K562 (cell line): ENCODE data around the gene PIH1D1. TPM values are rescaled to one million over a fixed set of nuclear protein-coding genes. Genes with fewer than 3 reads are reported as not detected.
A peak's percentile ranks its signal among the peaks of the same experiment; 100 is the strongest.

Experiments used
- ILF3 ChIP-seq: fragments of 450-650 bp; IDR thresholded peaks from 2 replicates; pipeline ENCODE4 v1.6.1; 2018; ENCODE audit warnings: antibody characterized with exemption, mild to moderate bottlenecking, moderate library complexity, borderline replicate concordance
- KHSRP ChIP-seq: fragments of 450-650 bp; IDR thresholded peaks from 2 replicates; pipeline ENCODE4 v1.6.1; 2017
- LARP7 ChIP-seq: fragments of 450-650 bp; IDR thresholded peaks from 2 replicates; pipeline ENCODE4 v1.6.1; 2016
- MAFK ChIP-seq: IDR thresholded peaks from 2 replicates; pipeline ENCODE4 v1.6.1; 2011; ENCODE audit warnings: low read length, improper control_type of control experiment
- NFYB ChIP-seq: IDR thresholded peaks from 2 replicates; pipeline ENCODE4 v1.6.1; 2011; ENCODE audit warnings: mild to moderate bottlenecking, moderate library complexity; ENCODE audit not compliant: insufficient read length; ENCODE audit errors: extremely low read depth
- NUFIP1 ChIP-seq: fragments of 450-650 bp; IDR thresholded peaks from 2 replicates; pipeline ENCODE4 v1.6.1; 2018; ENCODE audit not compliant: partially characterized antibody
- PCBP2 ChIP-seq: fragments of 200-400 bp; formaldehyde crosslinking; IDR thresholded peaks from 2 replicates; pipeline ENCODE4 v1.6.1; 2018; ENCODE audit warnings: low read length, low read depth, mild to moderate bottlenecking, moderate library complexity; ENCODE audit not compliant: poor library complexity, severe bottlenecking
- SNIP1 ChIP-seq: fragments of 450-650 bp; IDR thresholded peaks from 2 replicates; pipeline ENCODE4 v1.7.1; 2017; ENCODE audit warnings: low read depth, mild to moderate bottlenecking
- SREBF2 ChIP-seq: sonication (generic); formaldehyde crosslinking; IDR thresholded peaks from 2 replicates; pipeline ENCODE4 v1.4.0; 2020; ENCODE audit warnings: mild to moderate bottlenecking, missing genetic modification reagents
- TCFL5 ChIP-seq: fragments of 250-450 bp; sonication (Bioruptor Pico); conservative IDR thresholded peaks from 2 replicates; pipeline ENCODE4 v1.6.1; 2021; ENCODE audit warnings: mild to moderate bottlenecking, moderate library complexity, matching md5 sums
- TRIM24 ChIP-seq, 2 experiments: fragments of 450-650 bp; IDR thresholded peaks; 2 replicates each; pipeline ENCODE4 v1.6.1; 2016
- U2AF2 ChIP-seq: fragments of 200-400 bp; formaldehyde crosslinking; optimal IDR thresholded peaks from 2 replicates; pipeline ENCODE3; 2017; ENCODE audit warnings: low read depth, mild to moderate bottlenecking, low read length
- ZC3H4 ChIP-seq: sonication (generic); formaldehyde crosslinking; IDR thresholded peaks from 2 replicates; pipeline ENCODE4 v1.9.0; 2021; ENCODE audit warnings: missing genetic modification reagents, borderline replicate concordance
- ZKSCAN8 ChIP-seq: fragments of 200-800 bp; sonication (Bioruptor generic); IDR thresholded peaks from 2 replicates; pipeline ENCODE4 v1.6.1; 2016; ENCODE audit warnings: missing genetic modification characterization, missing compliant biosample characterization
- ZNF41 ChIP-seq: fragments of 250-450 bp; sonication (Bioruptor Pico); conservative IDR thresholded peaks from 2 replicates; pipeline ENCODE4 v1.4.0; 2020; ENCODE audit warnings: mild to moderate bottlenecking
- ZNF586 ChIP-seq: fragments of 450-650 bp; formaldehyde crosslinking; conservative IDR thresholded peaks from 2 replicates; pipeline ENCODE4 v1.4.0; 2020; ENCODE audit warnings: mild to moderate bottlenecking, moderate library complexity
- ZNF695 ChIP-seq: fragments of 450-650 bp; formaldehyde crosslinking; IDR thresholded peaks from 2 replicates; pipeline ENCODE4 v1.4.0; 2020; ENCODE audit warnings: mild to moderate bottlenecking, moderate library complexity
- ZZZ3 ChIP-seq: fragments of 450-650 bp; IDR thresholded peaks from 2 replicates; pipeline ENCODE4 v1.6.1; 2016; ENCODE audit warnings: antibody characterized with exemption, mild to moderate bottlenecking, moderate library complexity
- polyA plus RNA-seq, 8 experiments: library from polyadenylated mRNA; depleted of rRNA in 4 of 8; stranded (reverse) in 5 of 8; unstranded in 3 of 8; fragments of >200 nt; fragmentation: Nextera tagmentation in 2 of 8; fragmentation: Illumina TruSeq in 1 of 8; extraction: Ambion mirVana in 2 of 8; extraction: Trizol in 1 of 8; gene quantifications; 2 replicates each; pipeline versions ENCODE4 v1.2.1 to v1.2.3, GENCODE V29; 2011 to 2014; ENCODE audit warnings: inconsistent platforms in 1 of 8, missing spikeins in 1 of 8
- total RNA-seq, 7 experiments: library from RNA; depleted of rRNA in 6 of 7; stranded (reverse); fragments of >200 nt in 6 of 7; fragmentation: Illumina TruSeq in 2 of 7; extraction: Trizol in 2 of 7; gene quantifications; 2 replicates each; pipeline versions ENCODE4 v1.2.1 to v1.2.3, GENCODE V29; 2011 to 2021; ENCODE audit warnings: low replicate concordance in 1 of 7
- TF ChIP-seq, protein P1 (sequence below): fragments of 250-450 bp; sonication (Bioruptor Pico); IDR thresholded peaks from 2 replicates; pipeline ENCODE4 v1.6.1; 2021; ENCODE audit warnings: mild to moderate bottlenecking
- TF ChIP-seq, protein P2 (sequence below): fragments of 450-650 bp; IDR thresholded peaks from 2 replicates; pipeline ENCODE4 v1.7.1; 2018; ENCODE audit warnings: mild to moderate bottlenecking, low read depth; ENCODE audit not compliant: partially characterized antibody
- TF ChIP-seq, protein P3 (sequence below): fragments of 450-650 bp; IDR thresholded peaks from 2 replicates; pipeline ENCODE4 v1.7.0; 2016; ENCODE audit warnings: borderline replicate concordance
- TF ChIP-seq, protein P4 (sequence below): fragments of 200-400 bp; formaldehyde crosslinking; IDR thresholded peaks from 2 replicates; pipeline ENCODE4 v1.6.1; 2017; ENCODE audit warnings: mild to moderate bottlenecking, low read depth, low read length, moderate library complexity
- TF ChIP-seq, protein P5 (sequence below): fragments of 250-450 bp; sonication (Bioruptor Pico); IDR thresholded peaks from 2 replicates; pipeline ENCODE4 v1.9.0; 2021; ENCODE audit warnings: mild to moderate bottlenecking

Gene PIH1D1
- total and polyA plus RNA-seq, 9 of the 15 experiments (the other 6 are each of a cell fraction or from before 2014, with no cell fraction given), result 26.5 to 224 (median 137) TPM

DNA sequence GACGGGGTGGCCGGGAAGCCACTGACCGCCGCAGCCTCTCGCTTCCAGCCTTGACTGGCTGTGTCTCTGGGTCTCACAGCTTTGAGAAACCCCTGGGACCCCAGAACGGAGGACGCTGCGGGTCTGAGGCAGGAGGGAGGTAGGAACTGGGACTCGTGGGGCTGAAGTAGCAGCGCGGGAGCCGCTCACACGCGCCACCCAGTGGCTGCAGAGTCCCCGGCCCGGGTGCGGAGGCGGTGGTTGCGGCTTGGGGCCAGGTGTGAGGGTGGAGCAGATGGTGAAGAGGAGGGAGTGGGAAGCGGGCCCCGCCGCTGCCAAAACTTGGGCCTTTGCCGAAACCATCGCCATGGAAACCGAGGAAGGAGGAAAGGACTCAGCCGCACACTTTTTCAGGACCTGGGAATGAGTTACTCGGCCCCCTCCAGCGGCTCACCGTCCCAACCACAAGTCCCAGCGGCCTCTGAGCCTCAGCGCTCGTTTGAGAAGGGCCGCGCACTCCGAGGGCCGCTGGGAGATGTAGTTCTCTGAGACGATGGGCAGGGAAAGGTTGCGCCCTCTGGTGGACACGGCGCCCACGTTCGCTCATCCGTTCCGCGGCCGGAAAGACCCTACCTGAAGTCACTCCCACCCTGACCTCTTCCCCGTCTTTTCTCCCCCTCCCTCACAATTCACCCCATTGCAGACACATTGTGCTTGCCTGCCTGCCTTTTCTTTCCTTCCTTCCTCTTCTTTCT is 8.1 kb downstream of the PIH1D1 start (continued):
- TF ChIP-seq, protein P1, sequence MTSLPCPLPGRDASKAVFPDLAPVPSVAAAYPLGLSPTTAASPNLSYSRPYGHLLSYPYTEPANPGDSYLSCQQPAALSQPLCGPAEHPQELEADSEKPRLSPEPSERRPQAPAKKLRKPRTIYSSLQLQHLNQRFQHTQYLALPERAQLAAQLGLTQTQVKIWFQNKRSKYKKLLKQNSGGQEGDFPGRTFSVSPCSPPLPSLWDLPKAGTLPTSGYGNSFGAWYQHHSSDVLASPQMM (CRISPR knock-in tag), result no peak
- TF ChIP-seq ZNF586 (no peak), U2AF2 (no peak), ILF3 (no peak), KHSRP (no peak), PCBP2 (no peak), ZZZ3 (no peak), NFYB (no peak), TRIM24 (IDR thresholded peaks at IDR 0.05) (no peak), LARP7 (no peak), ZNF41 (CRISPR knock-in tag) (peak; percentile 22; the same call in 1 of the 2 replicates), SNIP1 (no peak), ZC3H4 (CRISPR knock-in tag) (no peak), ZKSCAN8 (CRISPR knock-in tag) (no peak), SREBF2 (CRISPR knock-in tag) (0 out of 2 replicates have a peak, but pooled peaks have one; percentile 53), MAFK (no peak), ZNF695 (CRISPR knock-in tag) (no peak), NUFIP1 (no peak), TCFL5 (no peak)
- TF ChIP-seq, protein P2, sequence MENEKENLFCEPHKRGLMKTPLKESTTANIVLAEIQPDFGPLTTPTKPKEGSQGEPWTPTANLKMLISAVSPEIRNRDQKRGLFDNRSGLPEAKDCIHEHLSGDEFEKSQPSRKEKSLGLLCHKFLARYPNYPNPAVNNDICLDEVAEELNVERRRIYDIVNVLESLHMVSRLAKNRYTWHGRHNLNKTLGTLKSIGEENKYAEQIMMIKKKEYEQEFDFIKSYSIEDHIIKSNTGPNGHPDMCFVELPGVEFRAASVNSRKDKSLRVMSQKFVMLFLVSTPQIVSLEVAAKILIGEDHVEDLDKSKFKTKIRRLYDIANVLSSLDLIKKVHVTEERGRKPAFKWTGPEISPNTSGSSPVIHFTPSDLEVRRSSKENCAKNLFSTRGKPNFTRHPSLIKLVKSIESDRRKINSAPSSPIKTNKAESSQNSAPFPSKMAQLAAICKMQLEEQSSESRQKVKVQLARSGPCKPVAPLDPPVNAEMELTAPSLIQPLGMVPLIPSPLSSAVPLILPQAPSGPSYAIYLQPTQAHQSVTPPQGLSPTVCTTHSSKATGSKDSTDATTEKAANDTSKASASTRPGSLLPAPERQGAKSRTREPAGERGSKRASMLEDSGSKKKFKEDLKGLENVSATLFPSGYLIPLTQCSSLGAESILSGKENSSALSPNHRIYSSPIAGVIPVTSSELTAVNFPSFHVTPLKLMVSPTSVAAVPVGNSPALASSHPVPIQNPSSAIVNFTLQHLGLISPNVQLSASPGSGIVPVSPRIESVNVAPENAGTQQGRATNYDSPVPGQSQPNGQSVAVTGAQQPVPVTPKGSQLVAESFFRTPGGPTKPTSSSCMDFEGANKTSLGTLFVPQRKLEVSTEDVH, result peak; percentile 55
- TF ChIP-seq, protein P3, sequence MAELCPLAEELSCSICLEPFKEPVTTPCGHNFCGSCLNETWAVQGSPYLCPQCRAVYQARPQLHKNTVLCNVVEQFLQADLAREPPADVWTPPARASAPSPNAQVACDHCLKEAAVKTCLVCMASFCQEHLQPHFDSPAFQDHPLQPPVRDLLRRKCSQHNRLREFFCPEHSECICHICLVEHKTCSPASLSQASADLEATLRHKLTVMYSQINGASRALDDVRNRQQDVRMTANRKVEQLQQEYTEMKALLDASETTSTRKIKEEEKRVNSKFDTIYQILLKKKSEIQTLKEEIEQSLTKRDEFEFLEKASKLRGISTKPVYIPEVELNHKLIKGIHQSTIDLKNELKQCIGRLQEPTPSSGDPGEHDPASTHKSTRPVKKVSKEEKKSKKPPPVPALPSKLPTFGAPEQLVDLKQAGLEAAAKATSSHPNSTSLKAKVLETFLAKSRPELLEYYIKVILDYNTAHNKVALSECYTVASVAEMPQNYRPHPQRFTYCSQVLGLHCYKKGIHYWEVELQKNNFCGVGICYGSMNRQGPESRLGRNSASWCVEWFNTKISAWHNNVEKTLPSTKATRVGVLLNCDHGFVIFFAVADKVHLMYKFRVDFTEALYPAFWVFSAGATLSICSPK, result no peak
- TF ChIP-seq, protein P4, sequence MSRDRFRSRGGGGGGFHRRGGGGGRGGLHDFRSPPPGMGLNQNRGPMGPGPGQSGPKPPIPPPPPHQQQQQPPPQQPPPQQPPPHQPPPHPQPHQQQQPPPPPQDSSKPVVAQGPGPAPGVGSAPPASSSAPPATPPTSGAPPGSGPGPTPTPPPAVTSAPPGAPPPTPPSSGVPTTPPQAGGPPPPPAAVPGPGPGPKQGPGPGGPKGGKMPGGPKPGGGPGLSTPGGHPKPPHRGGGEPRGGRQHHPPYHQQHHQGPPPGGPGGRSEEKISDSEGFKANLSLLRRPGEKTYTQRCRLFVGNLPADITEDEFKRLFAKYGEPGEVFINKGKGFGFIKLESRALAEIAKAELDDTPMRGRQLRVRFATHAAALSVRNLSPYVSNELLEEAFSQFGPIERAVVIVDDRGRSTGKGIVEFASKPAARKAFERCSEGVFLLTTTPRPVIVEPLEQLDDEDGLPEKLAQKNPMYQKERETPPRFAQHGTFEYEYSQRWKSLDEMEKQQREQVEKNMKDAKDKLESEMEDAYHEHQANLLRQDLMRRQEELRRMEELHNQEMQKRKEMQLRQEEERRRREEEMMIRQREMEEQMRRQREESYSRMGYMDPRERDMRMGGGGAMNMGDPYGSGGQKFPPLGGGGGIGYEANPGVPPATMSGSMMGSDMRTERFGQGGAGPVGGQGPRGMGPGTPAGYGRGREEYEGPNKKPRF, result no peak
- TF ChIP-seq, protein P5, sequence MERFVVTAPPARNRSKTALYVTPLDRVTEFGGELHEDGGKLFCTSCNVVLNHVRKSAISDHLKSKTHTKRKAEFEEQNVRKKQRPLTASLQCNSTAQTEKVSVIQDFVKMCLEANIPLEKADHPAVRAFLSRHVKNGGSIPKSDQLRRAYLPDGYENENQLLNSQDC (CRISPR knock-in tag), result 0 out of 2 replicates have a peak, but pooled peaks have one; percentile 16
